Esophagus muscularis mucosa (tissue), 3 donors: Measurements from ENCODE around the gene URM1.

Experiments used
- POLR2A ChIP-seq: fragments of 450-650 bp; IDR thresholded peaks from one replicate; pipeline ENCODE4 v1.6.1; 2017; ENCODE audit warnings: antibody characterized with exemption, moderate library complexity, mild to moderate bottlenecking, low read depth
- TF ChIP-seq, protein P1 (sequence below), 3 experiments: fragments of 200-600 bp in 2 of 3; fragments of 450-650 bp in 1 of 3; sonication (generic) in 2 of 3; IDR thresholded peaks; one replicate each; pipeline ENCODE4 v1.5.1; 2017 to 2019; ENCODE audit warnings: antibody characterized with exemption in 3 of 3, mild to moderate bottlenecking in 2 of 3, moderate library complexity in 1 of 3

DNA sequence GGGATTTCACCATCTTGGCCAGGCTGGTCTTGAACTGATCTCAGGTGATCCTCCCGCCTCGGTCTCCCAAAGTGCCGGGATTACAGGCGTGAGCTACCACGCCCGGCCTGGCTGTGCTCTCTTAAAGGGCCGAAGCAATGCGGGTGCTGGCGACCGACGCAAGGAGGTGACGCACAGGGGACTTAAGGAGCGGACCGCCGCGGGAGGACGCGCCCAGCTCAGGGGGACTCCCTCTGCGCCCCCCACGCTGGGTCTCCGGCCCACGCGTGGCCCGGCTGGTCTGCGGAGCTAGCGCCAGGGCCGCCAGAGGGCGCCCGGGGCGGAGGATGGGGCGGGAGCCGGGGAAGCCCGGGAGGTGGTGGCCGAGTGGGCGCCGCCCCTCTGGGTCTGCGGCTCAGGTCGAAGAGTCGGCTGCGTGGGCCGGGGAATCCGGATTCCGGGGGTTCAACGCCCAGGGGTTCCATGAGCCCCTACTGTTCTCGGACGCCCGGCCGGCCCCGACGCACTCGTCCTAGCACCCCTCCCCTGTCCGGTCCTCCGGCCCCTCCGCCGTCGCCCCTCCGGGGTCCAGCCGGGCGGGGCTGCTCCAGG, 49.0 kb downstream of the URM1 start:
- TF ChIP-seq, protein P1, sequence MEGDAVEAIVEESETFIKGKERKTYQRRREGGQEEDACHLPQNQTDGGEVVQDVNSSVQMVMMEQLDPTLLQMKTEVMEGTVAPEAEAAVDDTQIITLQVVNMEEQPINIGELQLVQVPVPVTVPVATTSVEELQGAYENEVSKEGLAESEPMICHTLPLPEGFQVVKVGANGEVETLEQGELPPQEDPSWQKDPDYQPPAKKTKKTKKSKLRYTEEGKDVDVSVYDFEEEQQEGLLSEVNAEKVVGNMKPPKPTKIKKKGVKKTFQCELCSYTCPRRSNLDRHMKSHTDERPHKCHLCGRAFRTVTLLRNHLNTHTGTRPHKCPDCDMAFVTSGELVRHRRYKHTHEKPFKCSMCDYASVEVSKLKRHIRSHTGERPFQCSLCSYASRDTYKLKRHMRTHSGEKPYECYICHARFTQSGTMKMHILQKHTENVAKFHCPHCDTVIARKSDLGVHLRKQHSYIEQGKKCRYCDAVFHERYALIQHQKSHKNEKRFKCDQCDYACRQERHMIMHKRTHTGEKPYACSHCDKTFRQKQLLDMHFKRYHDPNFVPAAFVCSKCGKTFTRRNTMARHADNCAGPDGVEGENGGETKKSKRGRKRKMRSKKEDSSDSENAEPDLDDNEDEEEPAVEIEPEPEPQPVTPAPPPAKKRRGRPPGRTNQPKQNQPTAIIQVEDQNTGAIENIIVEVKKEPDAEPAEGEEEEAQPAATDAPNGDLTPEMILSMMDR (IDR thresholded peaks at IDR 0.05), result peak; percentile 78 to 87 (median 82)
- no peak for TF ChIP-seq POLR2A
